Nephron (organoid): ENCODE results near the gene C11orf21.

Experiments
- H3K27ac Mint-ChIP-seq, 3 experiments: 2 replicates each; pipeline ENCODE4 v1.8.0; 2020; ENCODE audit warnings: mixed read lengths in 3 of 3, mild to moderate bottlenecking in 2 of 3, moderate library complexity in 1 of 3
- H3K27me3 Mint-ChIP-seq: 2 replicates; pipeline ENCODE4 v1.8.0; 2021; ENCODE audit warnings: low read depth, mild to moderate bottlenecking, moderate library complexity, mixed read lengths
- H3K36me3 Mint-ChIP-seq: 2 replicates; pipeline ENCODE4 v1.8.0; 2020; ENCODE audit warnings: low read depth, mixed read lengths
- H3K4me1 Mint-ChIP-seq: 2 replicates; pipeline ENCODE4 v1.8.0; 2020; ENCODE audit warnings: mixed read lengths
- H3K4me3 Mint-ChIP-seq, 3 experiments: 2 replicates each; pipeline ENCODE4 v1.8.0; 2020; ENCODE audit warnings: mild to moderate bottlenecking in 3 of 3, mixed read lengths in 3 of 3, moderate library complexity in 2 of 3
- H3K9me3 Mint-ChIP-seq: 2 replicates; pipeline ENCODE4 v1.8.0; 2020; ENCODE audit warnings: mixed read lengths
- CTCF ChIP-seq, 3 experiments: fragments of 200-600 bp; sonication (generic); IDR thresholded peaks; one replicate each; pipeline ENCODE4 v1.5.0; 2021; ENCODE audit warnings: antibody characterized with exemption in 3 of 3; ENCODE audit not compliant: unreplicated experiment in 3 of 3

C11orf21 gene

GRCh38 chr11:2251138-2251537, 50.6 kb downstream of the C11orf21 start:
- no peak overlapping the region for H3K4me3 Mint-ChIP-seq

GRCh38 chr11:2250485-2250884, 51.2 kb downstream of the C11orf21 start:
- Mint-ChIP-seq H3K4me3 (no peak overlapping the region), H3K4me1 (no peaks in the 10 kb centered on the region), H3K9me3 (peaks cover 11% of the 10 kb centered on the region), H3K27ac (no peak overlapping the region), H3K36me3 (no peaks in the 10 kb centered on the region), H3K27me3 (peaks cover 16% of the 10 kb centered on the region)
- TF ChIP-seq CTCF (IDR thresholded peaks at IDR 0.05; ENCODE audit: unreplicated experiment in 3 of 3), result no peak

More at GRCh38 chr11:2251138-2251537, 50.6 kb downstream of the C11orf21 start:
- Mint-ChIP-seq H3K36me3 (no peaks in the 10 kb centered on the region), H3K9me3 (peaks cover 11% of the 10 kb centered on the region), H3K27me3 (peaks cover 16% of the 10 kb centered on the region), H3K4me1 (no peaks in the 10 kb centered on the region), H3K27ac (no peak overlapping the region)
- TF ChIP-seq CTCF (IDR thresholded peaks at IDR 0.05; ENCODE audit: unreplicated experiment in 3 of 3), result no peak

- Mint-ChIP-seq H3K27ac (no peak overlapping the region), H3K36me3 (no peaks in the 10 kb centered on the region), H3K4me3 (no peak overlapping the region), H3K4me1 (no peaks in the 10 kb centered on the region), H3K27me3 (peaks cover 17% of the 10 kb centered on the region), H3K9me3 (peaks cover 8% of the 10 kb centered on the region)
- no peak for TF ChIP-seq CTCF (IDR thresholded peaks at IDR 0.05; ENCODE audit: unreplicated experiment in 3 of 3)
Measured at GRCh38 chr11:2250041-2250440, 51.7 kb downstream of the C11orf21 start.

GRCh38 chr11:2249189-2249916, 52.4 kb downstream of the C11orf21 start:
- Mint-ChIP-seq H3K4me1 (no peaks in the 10 kb centered on the region), H3K27ac (no peak overlapping the region), H3K36me3 (no peaks in the 10 kb centered on the region), H3K27me3 (peaks cover 21% of the 10 kb centered on the region), H3K4me3 (no peak overlapping the region), H3K9me3 (peaks cover 7% of the 10 kb centered on the region)
- TF ChIP-seq CTCF (IDR thresholded peaks at IDR 0.05; ENCODE audit: unreplicated experiment in 3 of 3), result no peak

- TF ChIP-seq CTCF (IDR thresholded peaks at IDR 0.05; ENCODE audit: unreplicated experiment in 3 of 3), result no peak
- H3K4me3 Mint-ChIP-seq, result no peak overlapping the region
- H3K4me1 Mint-ChIP-seq, result no peaks in the 10 kb centered on the region
- peaks cover 21% of the 10 kb centered on the region for H3K27me3 Mint-ChIP-seq
- no peaks in the 10 kb centered on the region for H3K36me3 Mint-ChIP-seq
- H3K9me3 Mint-ChIP-seq, result peaks cover 9% of the 10 kb centered on the region
- no peak overlapping the region for H3K27ac Mint-ChIP-seq
Measured at GRCh38 chr11:2248762-2249161, 53.0 kb downstream of the C11orf21 start.

DNA sequence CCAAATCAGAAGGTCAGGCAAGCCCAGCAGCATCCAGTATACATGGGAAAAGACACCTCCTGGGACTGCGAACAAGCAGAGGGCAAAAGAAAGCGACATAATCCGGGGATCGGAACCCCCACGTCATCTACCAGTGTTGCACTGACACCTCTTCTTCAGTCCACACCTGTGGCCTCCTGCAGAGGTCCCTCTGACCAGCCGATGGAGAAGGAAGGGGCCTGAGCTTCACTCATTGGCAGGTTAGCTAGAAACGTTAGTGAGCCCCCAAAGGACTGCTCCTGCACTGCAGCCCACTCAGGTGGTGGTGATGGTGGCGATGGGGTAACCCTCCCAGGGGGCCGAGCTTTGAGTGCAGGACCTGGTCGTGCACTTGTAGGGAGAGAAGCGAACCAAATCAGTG, 53.5 kb downstream of the C11orf21 start:
- no peak overlapping the region for H3K27ac Mint-ChIP-seq
- H3K9me3 Mint-ChIP-seq, result peaks cover 10% of the 10 kb centered on the region

More for the DNA sequence above, 53.5 kb downstream of the C11orf21 start:
- no peaks in the 10 kb centered on the region for H3K4me1 Mint-ChIP-seq
- H3K4me3 Mint-ChIP-seq, result no peak overlapping the region
- no peak for TF ChIP-seq CTCF (IDR thresholded peaks at IDR 0.05; ENCODE audit: unreplicated experiment in 3 of 3)
- no peaks in the 10 kb centered on the region for H3K36me3 Mint-ChIP-seq
- H3K27me3 Mint-ChIP-seq, result peaks cover 21% of the 10 kb centered on the region
